Stimulated activated naive CD8-positive, alpha-beta T cell treated with anti-CD3 and anti-CD28 coated beads, Interleukin-15, amount 100 ng/mL, for 72 hours (primary cell): ENCODE measurements around the gene DLST.

Experiments used
- ATAC-seq: fragments of 150-1000 bp; cut with Tn5 transposase; 2 replicates; pipeline ENCODE4 v1.10.0; 2021; ENCODE audit warnings: mild to moderate bottlenecking, moderate library complexity
- DNase-seq, 2 donors: peaks; one replicate each; pipeline ENCODE4 v3.0.0; 2021 to 2022
- H3K27ac Mint-ChIP-seq, 2 donors: one replicate each; pipeline ENCODE4 v1.8.0; 2022; ENCODE audit warnings: mild to moderate bottlenecking in 2 of 2, mixed read lengths in 2 of 2, moderate library complexity in 2 of 2
- H3K27me3 Mint-ChIP-seq: one replicate; pipeline ENCODE4 v1.8.0; 2022; ENCODE audit warnings: mixed read lengths
- H3K4me1 Mint-ChIP-seq: one replicate; pipeline ENCODE4 v1.8.0; 2022; ENCODE audit warnings: mild to moderate bottlenecking, mixed read lengths
- H3K4me3 Mint-ChIP-seq, 2 donors: one replicate each; pipeline ENCODE4 v1.8.0; 2022; ENCODE audit warnings: mild to moderate bottlenecking in 2 of 2, mixed read lengths in 2 of 2, moderate library complexity in 1 of 2
- H3K9me3 Mint-ChIP-seq, 2 donors: one replicate each; pipeline ENCODE4 v1.8.0; 2022; ENCODE audit warnings: mixed read lengths in 2 of 2

Gene DLST

DNA sequence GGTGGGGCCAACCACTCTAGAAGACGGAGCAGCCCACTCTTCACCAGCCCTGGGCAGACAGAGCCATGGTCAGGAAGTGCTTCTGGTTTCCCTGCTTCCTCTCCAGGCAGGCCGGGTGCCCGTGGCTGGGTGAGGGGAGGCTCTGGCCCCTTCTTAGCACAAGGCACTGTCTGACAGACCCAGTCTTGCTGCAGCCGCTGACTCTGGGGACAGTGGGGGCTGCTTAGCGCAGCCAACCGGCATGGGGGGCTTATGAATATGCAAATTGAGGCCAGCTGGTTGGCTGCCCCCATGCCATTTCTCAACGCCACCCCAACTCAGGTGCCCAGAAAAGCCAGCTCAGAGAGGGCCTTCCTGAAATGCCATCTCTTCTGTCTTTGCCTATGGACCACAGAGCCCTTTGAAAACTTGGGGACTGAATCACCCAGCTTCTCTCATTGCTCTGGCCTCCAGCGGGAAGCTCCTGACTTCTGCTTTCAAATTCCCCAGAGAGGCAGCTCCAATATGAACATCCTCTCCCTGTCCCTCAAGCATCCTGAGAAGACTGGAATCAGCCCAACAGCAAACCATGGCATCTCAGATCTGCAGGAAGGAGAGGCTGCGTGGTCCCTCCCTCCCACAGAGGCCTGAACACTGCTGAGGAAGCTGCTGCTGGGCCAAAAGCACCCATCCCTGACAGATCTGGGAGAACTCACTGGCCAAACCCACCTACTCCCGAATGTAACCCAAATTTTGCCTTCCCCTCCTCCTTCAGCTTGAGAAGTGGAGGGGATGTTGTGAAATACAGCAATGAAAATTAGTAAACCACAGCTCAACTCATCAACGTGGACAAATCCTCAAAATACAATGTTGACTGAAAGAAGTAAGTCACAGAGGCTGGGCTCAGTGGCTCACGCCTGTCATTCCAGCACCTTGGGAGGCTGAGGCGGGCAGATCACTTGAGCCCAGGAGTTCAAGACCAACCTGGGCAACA, 5.5 kb upstream of the DLST start, which contains the start of gene PROX2:
PROX2 (minus strand) TSS at position 205 of the 973 bp plus-strand sequence. CDS start 12,311 bp downstream, outside the sequence.
- no peaks in the 10 kb centered on the region for H3K9me3 Mint-ChIP-seq
- peak; percentile 82 for ATAC-seq
- peaks cover 37% of the 10 kb centered on the region for H3K4me1 Mint-ChIP-seq
- H3K4me3 Mint-ChIP-seq = peak within 1 kb of the TSS; percentile 69 to 76
- H3K27ac Mint-ChIP-seq = peak within 1 kb of the TSS; percentile 93 to 97
- DNase-seq = peak; percentile 34 to 43
- H3K27me3 Mint-ChIP-seq = no peaks in the 10 kb centered on the region

DNA sequence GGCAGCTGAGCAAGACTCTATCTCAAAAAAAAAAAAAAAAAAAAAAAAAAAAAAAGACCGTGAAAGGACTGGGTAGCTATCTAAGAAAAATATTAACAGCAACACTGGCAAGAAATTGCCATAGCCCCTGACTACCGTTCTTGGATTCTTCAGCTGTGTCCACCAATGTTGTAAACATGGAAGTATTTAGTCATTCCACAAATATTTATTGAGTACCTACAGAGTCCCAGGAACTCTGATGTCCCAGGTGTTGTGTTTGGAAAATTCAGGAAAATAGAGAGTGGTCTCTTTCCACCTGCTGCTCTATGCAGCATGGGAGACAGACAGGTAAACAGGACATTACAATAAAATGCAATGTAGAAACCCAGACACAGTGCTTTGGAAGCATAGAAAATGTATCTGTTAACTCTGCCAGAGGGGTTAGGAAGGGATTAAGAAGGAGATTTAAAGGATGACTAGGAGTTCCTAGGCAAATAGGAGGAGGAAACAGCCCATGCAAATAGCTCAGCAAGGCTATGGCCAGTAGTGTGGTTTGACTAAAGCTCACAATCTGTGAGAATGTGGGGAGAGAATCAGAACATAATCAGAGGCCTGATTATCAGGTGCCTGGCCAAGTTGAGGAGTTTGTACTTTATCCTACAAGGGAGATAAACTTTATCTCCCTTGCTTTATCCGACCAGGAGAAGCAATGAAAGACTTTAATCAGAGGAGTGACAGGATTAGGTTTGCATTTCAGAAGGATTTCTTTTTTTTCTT, 2.1 kb upstream of the DLST start:
- no peak for DNase-seq
- Mint-ChIP-seq H3K4me3 (peak overlapping the region in 1 of 2 donors; percentile 41), H3K9me3 (no peaks in the 10 kb centered on the region), H3K27me3 (no peaks in the 10 kb centered on the region), H3K27ac (no peak overlapping the region), H3K4me1 (peaks cover 63% of the 10 kb centered on the region)
- ATAC-seq = no peak

- no peak for DNase-seq
- Mint-ChIP-seq H3K27ac (peak overlapping the region; percentile 97 to 99), H3K27me3 (no peaks in the 10 kb centered on the region), H3K4me1 (peaks cover 66% of the 10 kb centered on the region), H3K9me3 (no peaks in the 10 kb centered on the region), H3K4me3 (peak overlapping the region; percentile 96 to 97)
- peak; percentile 64 for ATAC-seq
Observed at GRCh38 chr14:74882103-74882920, 596 bp downstream of the DLST start.

GRCh38 chr14:74886001-74886400, 4.3 kb downstream of the DLST start:
- DNase-seq = no peak
- no peaks in the 10 kb centered on the region for H3K9me3 Mint-ChIP-seq
- peak overlapping the region; percentile 65 to 71 for H3K27ac Mint-ChIP-seq
- H3K4me3 Mint-ChIP-seq = no peak overlapping the region
- peaks cover 55% of the 10 kb centered on the region for H3K4me1 Mint-ChIP-seq
- H3K27me3 Mint-ChIP-seq = no peaks in the 10 kb centered on the region
- no peak for ATAC-seq

DNA sequence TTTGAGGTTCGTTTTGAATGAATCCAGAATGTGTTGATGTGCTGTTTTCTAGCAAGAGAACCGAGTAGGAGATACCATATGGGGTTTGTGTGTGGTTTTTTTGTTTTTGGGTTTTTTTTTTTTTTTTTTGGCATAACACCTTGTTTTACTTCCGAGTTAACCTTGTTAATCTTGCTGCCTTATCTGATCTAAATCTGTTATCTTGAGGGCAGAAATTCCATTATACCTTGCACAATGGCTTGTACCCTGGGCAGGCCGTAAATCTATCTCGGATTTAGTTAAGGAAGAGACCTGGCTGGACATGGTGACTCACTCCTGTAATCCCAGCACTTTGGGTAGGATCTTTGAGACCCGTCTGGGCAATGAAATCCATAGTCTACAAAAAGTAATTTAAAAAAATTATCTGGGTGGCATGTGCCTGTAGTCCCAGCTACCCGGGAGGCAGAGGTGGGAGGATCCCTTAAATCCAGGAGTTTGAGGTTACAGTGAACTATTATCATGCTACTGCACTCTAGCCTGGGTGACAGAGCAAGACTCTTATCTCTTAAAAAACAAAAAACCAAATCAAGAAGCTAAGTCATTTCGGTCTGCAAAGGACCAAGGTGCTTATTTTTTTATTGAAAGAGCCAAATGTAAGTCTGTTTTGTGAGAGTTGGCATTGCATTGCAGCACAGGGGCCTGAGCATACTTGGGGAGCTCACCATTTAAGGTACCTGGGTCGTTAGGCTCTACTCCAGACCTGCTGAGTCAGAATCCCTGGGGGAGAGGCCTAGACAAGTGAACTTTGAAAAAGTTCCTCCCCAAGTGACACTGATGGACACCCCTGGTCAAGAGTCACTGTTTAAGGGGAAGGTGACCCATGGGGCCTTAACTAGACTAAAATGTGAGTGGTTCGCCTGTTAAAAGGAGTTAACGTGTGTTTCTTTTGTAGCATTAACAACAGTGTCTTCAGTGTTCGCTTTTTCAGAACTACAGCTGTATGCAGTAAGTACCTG, 6.7 kb downstream of the DLST start:
- Mint-ChIP-seq H3K4me3 (no peak overlapping the region), H3K4me1 (peaks cover 39% of the 10 kb centered on the region), H3K27ac (peak overlapping the region; percentile 87 to 90), H3K27me3 (no peaks in the 10 kb centered on the region), H3K9me3 (no peaks in the 10 kb centered on the region)
- DNase-seq = no peak
- no peak for ATAC-seq

- Mint-ChIP-seq H3K4me3 (no peak overlapping the region), H3K27ac (no peak overlapping the region)
- no peak for DNase-seq
Observed at GRCh38 chr14:74890262-74890661, 8.5 kb downstream of the DLST start.

DNA sequence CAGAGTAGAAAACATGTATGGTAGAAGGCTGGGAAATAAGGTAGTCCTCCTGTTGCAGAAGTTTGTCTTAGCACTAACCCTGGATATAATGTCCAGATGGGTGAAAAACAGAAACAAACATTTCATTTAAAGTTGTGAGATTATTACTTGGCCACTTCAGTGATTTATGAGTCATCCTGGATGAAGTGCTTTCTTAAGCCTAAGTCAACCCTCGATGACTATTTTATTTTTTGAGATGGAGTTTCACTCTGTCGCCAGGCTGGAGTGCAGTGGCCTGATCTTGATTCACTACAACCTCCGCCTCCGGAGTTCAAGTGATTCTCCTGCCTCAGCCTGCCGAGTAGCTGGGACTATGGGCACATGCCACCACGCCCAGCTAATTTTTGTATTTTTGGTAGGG, 10.2 kb downstream of the DLST start:
- DNase-seq = no peak
- Mint-ChIP-seq H3K27ac (no peak overlapping the region), H3K4me3 (no peak overlapping the region), H3K27me3 (no peaks in the 10 kb centered on the region), H3K4me1 (peaks cover 6% of the 10 kb centered on the region), H3K9me3 (no peaks in the 10 kb centered on the region)
- no peak for ATAC-seq

More at GRCh38 chr14:74890262-74890661, 8.5 kb downstream of the DLST start:
- H3K27me3 Mint-ChIP-seq = no peaks in the 10 kb centered on the region
- ATAC-seq = no peak
- no peaks in the 10 kb centered on the region for H3K9me3 Mint-ChIP-seq
- peaks cover 21% of the 10 kb centered on the region for H3K4me1 Mint-ChIP-seq

- DNase-seq = no peak
- ATAC-seq = no peak
- no peak overlapping the region for H3K27ac Mint-ChIP-seq
- H3K4me3 Mint-ChIP-seq = no peak overlapping the region
- H3K27me3 Mint-ChIP-seq = no peaks in the 10 kb centered on the region
- no peaks in the 10 kb centered on the region for H3K9me3 Mint-ChIP-seq
- peaks cover 4% of the 10 kb centered on the region for H3K4me1 Mint-ChIP-seq
Observed at GRCh38 chr14:74892745-74893144, 11.0 kb downstream of the DLST start.

DNA sequence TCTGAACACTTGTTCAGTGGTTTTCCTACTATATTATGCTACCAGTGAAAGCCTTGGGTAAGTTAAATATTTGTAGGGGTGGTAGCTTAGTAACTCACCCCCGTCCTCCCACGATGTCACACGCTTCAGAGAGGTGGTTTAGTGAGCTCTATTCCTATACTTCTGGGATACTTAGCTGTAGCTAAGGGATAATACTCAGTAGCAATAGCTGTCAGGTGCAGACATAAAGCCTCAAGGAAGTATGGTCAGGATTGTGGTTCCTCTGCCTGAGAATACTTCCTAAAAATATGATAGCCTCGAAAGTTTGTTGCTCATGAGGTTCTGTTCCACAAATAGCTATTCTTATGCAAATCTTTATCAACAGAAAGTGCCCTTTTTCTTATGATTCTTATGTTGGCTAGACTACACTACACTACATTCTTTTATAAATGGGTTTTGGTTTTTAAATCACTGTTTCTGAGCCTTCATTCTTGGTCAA, 11.9 kb downstream of the DLST start:
- DNase-seq (no peak), ATAC-seq (no peak)
- H3K4me1 Mint-ChIP-seq = no peaks in the 10 kb centered on the region
- H3K27ac Mint-ChIP-seq = peak overlapping the region in 1 of 2 donors; percentile 3
- H3K4me3 Mint-ChIP-seq = no peak overlapping the region
- H3K27me3 Mint-ChIP-seq = no peaks in the 10 kb centered on the region
- H3K9me3 Mint-ChIP-seq = no peaks in the 10 kb centered on the region

- Mint-ChIP-seq H3K9me3 (no peaks in the 10 kb centered on the region), H3K27ac (peak overlapping the region in 1 of 2 donors; percentile 21), H3K27me3 (no peaks in the 10 kb centered on the region), H3K4me1 (no peaks in the 10 kb centered on the region), H3K4me3 (no peak overlapping the region)
- ATAC-seq (no peak), DNase-seq (no peak)
Observed at GRCh38 chr14:74896400-74896799, 14.7 kb downstream of the DLST start.

- H3K4me3 Mint-ChIP-seq = no peak overlapping the region
- H3K9me3 Mint-ChIP-seq = no peaks in the 10 kb centered on the region
- DNase-seq (no peak), ATAC-seq (no peak)
- H3K27me3 Mint-ChIP-seq = no peaks in the 10 kb centered on the region
- no peak overlapping the region for H3K27ac Mint-ChIP-seq
- H3K4me1 Mint-ChIP-seq = peaks cover 3% of the 10 kb centered on the region
Observed at GRCh38 chr14:74897642-74898041, 15.9 kb downstream of the DLST start.

GRCh38 chr14:74898083-74898482, 16.4 kb downstream of the DLST start:
- no peak for ATAC-seq
- H3K4me1 Mint-ChIP-seq = peaks cover 8% of the 10 kb centered on the region
- no peaks in the 10 kb centered on the region for H3K9me3 Mint-ChIP-seq
- no peaks in the 10 kb centered on the region for H3K27me3 Mint-ChIP-seq
- DNase-seq = no peak
- no peak overlapping the region for H3K4me3 Mint-ChIP-seq
- no peak overlapping the region for H3K27ac Mint-ChIP-seq

DNA sequence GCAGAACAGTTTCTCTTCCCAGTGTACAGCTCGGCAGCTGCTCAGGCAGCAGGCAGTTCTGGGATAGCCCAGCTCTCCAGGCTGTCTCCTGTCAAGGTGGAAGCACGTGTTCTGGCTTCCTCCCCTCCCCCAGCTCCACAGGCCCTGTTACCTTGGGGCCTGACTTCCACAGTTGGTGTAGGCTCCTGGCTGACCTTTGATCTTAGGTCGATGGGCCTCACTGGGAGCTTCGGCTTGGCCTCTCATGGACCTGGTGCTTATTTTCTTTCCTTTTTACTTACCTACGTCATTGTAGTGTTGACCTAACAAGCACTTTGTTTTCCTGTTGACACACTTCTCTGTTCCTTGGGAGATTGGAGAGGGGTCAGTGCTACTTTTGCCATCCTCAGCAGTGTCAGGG, 17.0 kb downstream of the DLST start:
- Mint-ChIP-seq H3K4me1 (peaks cover 9% of the 10 kb centered on the region), H3K27ac (peak overlapping the region in 1 of 2 donors; percentile 41), H3K4me3 (no peak overlapping the region)

More for the DNA sequence above, 17.0 kb downstream of the DLST start:
- no peaks in the 10 kb centered on the region for H3K9me3 Mint-ChIP-seq
- H3K27me3 Mint-ChIP-seq = no peaks in the 10 kb centered on the region
- DNase-seq = no peak
- ATAC-seq = no peak
